Transverse colon (tissue), 4 donors: Measurements from ENCODE around the gene ARMS2. TPM values are rescaled to one million over a fixed set of nuclear protein-coding genes. Genes with fewer than 3 reads are reported as not detected.

Experiments used
- DNase-seq: peaks from one replicate; pipeline ENCODE4 v3.0.0-alpha.2; 2019
- H3K27ac ChIP-seq, 4 donors: fragments of 200-600 bp; sonication (generic); 2 replicates each; pipeline ENCODE4 v1.5.1; 2016 to 2018; ENCODE audit warnings: inconsistent platforms in 4 of 4
- H3K27me3 ChIP-seq: fragments of 200-600 bp; sonication (generic); 2 replicates; pipeline ENCODE4 v1.5.1; 2017; ENCODE audit warnings: inconsistent platforms
- H3K36me3 ChIP-seq, 4 donors: fragments of 200-600 bp; sonication (generic); 2 replicates each; pipeline ENCODE4 v1.5.1; 2017 to 2019; ENCODE audit warnings: inconsistent platforms in 4 of 4
- H3K4me1 ChIP-seq, 4 donors: fragments of 200-600 bp; sonication (generic); 2 replicates each; pipeline ENCODE4 v1.5.1; 2017 to 2020; ENCODE audit warnings: inconsistent platforms in 4 of 4
- H3K4me3 ChIP-seq, 4 donors: fragments of 200-600 bp; sonication (generic); 1 replicate in 1 of 4; 2 replicates in 3 of 4; pipeline versions ENCODE4 v1.5.1 to v1.6.1; 2017 to 2019; ENCODE audit warnings: inconsistent platforms in 4 of 4
- H3K9me3 ChIP-seq, 2 donors: fragments of 200-600 bp; sonication (generic); 2 replicates each; pipeline ENCODE4 v1.5.1; 2017 to 2019; ENCODE audit warnings: inconsistent platforms in 2 of 2
- EP300 ChIP-seq: sonication (generic); formaldehyde crosslinking; IDR thresholded peaks from one replicate; pipeline ENCODE4 v1.6.1; 2017; ENCODE audit warnings: antibody characterized with exemption, low read depth
- POLR2A ChIP-seq: fragments of 450-650 bp; IDR thresholded peaks from one replicate; pipeline ENCODE4 v1.6.1; 2016; ENCODE audit warnings: antibody characterized with exemption, mild to moderate bottlenecking, moderate library complexity
- POLR2AphosphoS5 ChIP-seq, 3 donors: sonication (generic); formaldehyde crosslinking; IDR thresholded peaks; one replicate each; pipeline ENCODE4 v1.6.1; 2016; ENCODE audit warnings: antibody characterized with exemption in 3 of 3
- WGBS, 2 donors: methylation state at CpG; one replicate each; pipeline ENCODE4 v1.1.5; 2018; ENCODE audit warnings: low coverage in 1 of 2; 5-methylcytosine and 5-hydroxymethylcytosine counted together
- in situ Hi-C, 4 donors: fragments of 200-750 bp; cut with MboI; loops; one replicate each; pipeline versions ENCODE4 v1.15.0 to v1.15.1; 2017; ENCODE audit warnings: low sequenced_read_pairs in 3 of 4, low pct_ligation_motif_present in 1 of 4, low pct_unique_long_range_greater_than_20kb in 1 of 4
- intact Hi-C: fragments of 100-400 bp; cut with DNase I; formaldehyde crosslinking; loops from one replicate; pipeline ENCODE4 v1.15.1; 2023; ENCODE audit warnings: low total_unique reads
- total RNA-seq, 4 donors: library from RNA; depleted of rRNA; stranded (reverse); fragments of >200 nt; gene quantifications; one replicate each; pipeline ENCODE4 v1.1.0, GENCODE V29; 2016
- TF ChIP-seq, protein P1 (sequence below), 5 experiments: fragments of 200-600 bp in 3 of 5; fragments of 450-650 bp in 2 of 5; sonication (generic) in 3 of 5; IDR thresholded peaks; 1 replicate in 2 of 5; 2 replicates in 3 of 5; pipeline ENCODE4 v1.5.1; 2016 to 2017; ENCODE audit warnings: antibody characterized with exemption in 5 of 5, inconsistent platforms in 3 of 5, mild to moderate bottlenecking in 2 of 5, moderate library complexity in 1 of 5

The ARMS2 gene
- total RNA-seq, 4 donors from 2014 or later: not detected

DNA sequence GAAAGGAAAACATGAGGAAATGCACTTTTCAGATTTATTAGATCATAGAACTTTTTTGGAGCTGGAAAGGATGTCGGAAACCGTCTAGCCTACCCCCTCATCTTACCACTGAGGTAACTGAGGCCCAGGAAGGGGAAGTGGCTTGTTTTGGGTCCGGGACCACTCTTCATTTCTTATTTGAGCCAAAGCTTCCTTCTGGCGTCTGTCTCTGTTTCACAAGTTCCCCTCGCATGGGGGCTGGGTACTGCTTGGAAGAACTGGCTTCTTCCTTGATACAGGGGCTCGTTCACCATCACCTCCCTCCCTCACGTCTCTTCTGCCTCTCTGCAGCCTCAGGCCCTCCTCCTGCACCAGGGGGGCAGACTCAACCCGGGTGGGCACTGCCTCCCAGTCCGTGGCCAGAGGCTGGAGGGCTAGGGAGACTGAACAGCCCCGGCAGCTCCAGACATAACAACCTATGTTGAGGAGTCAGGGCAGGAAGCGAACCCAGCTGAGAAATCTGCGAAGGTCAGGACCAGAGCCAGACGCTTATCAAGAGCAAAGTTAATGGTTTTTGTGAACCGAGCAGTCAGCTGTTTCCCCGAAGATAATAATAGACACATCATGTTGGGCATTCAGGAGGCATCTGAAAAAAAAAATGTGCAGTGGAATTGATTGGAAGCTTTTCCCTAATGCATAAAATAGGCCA, 19.8 kb downstream of the ARMS2 start:
- in situ Hi-C loops (no loop called here), intact Hi-C loops (no loop called here)
- Histone ChIP-seq H3K27ac (peak overlapping the region in 3 of 4 donors; percentile 70 to 84 (median 73)), H3K4me3 (no peak overlapping the region), H3K36me3 (no peaks in the 10 kb centered on the region), H3K9me3 (no peaks in the 10 kb centered on the region), H3K4me1 (peaks cover 18 to 37% (median 22%) of the 10 kb centered on the region in 4 donors), H3K27me3 (peaks cover 6% of the 10 kb centered on the region)
- 46 to 51% methylated on average over 7 to 15 of the region's 15 CpGs for WGBS, 2 donors
- TF ChIP-seq POLR2AphosphoS5 (IDR thresholded peaks at IDR 0.05): no peak
- TF ChIP-seq, protein P1, sequence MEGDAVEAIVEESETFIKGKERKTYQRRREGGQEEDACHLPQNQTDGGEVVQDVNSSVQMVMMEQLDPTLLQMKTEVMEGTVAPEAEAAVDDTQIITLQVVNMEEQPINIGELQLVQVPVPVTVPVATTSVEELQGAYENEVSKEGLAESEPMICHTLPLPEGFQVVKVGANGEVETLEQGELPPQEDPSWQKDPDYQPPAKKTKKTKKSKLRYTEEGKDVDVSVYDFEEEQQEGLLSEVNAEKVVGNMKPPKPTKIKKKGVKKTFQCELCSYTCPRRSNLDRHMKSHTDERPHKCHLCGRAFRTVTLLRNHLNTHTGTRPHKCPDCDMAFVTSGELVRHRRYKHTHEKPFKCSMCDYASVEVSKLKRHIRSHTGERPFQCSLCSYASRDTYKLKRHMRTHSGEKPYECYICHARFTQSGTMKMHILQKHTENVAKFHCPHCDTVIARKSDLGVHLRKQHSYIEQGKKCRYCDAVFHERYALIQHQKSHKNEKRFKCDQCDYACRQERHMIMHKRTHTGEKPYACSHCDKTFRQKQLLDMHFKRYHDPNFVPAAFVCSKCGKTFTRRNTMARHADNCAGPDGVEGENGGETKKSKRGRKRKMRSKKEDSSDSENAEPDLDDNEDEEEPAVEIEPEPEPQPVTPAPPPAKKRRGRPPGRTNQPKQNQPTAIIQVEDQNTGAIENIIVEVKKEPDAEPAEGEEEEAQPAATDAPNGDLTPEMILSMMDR (IDR thresholded peaks at IDR 0.05): no peak
- TF ChIP-seq EP300: no peak
- TF ChIP-seq POLR2A: no peak
- DNase-seq: no peak

DNA sequence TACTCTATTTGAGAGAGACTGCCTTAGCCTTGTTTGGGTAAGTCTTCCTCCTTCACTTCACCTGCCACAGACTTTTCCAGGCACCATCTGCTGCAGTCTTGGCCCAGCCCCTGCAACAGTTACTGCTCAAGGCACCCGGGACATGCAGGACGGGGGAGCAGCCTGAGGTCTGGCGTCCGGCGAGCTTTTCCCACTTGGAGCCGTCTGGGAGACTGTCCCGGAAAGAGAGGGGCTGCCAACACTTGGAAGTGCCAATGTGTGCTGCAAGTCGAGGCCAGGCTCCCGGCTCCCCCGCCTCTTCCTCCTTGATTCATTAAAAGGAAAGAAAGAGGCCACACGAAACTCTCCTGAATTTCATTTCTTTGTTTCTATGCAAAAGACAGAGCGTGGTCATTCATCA, 20.6 kb downstream of the ARMS2 start:
- TF ChIP-seq, protein P1 (IDR thresholded peaks at IDR 0.05): no peak
- TF ChIP-seq EP300 (no peak), POLR2AphosphoS5 (IDR thresholded peaks at IDR 0.05) (no peak), POLR2A (no peak)
- H3K9me3 ChIP-seq: no peaks in the 10 kb centered on the region
- H3K4me1 ChIP-seq: peaks cover 14 to 30% (median 22%) of the 10 kb centered on the region in 4 donors
- intact Hi-C loops (no loop called here), in situ Hi-C loops (no loop called here)
- no peak overlapping the region for H3K4me3 ChIP-seq
- peak overlapping the region; percentile 18 to 84 (median 72) for H3K27ac ChIP-seq
- DNase-seq: no peak
- no peaks in the 10 kb centered on the region for H3K36me3 ChIP-seq
- WGBS, 2 donors: 60 to 67% methylated on average over 5 to 12 of the region's 12 CpGs
- H3K27me3 ChIP-seq: peaks cover 6% of the 10 kb centered on the region

GRCh38 chr10:122475591-122476332, 21.3 kb downstream of the ARMS2 start:
- TF ChIP-seq POLR2AphosphoS5 (IDR thresholded peaks at IDR 0.05) (peak in 1 of 3 donors; percentile 10), EP300 (no peak)
- H3K4me1 ChIP-seq: peaks cover 14 to 30% (median 22%) of the 10 kb centered on the region in 4 donors
- no peak overlapping the region for H3K4me3 ChIP-seq
- no peaks in the 10 kb centered on the region for H3K9me3 ChIP-seq
- in situ Hi-C loops (no loop called here), intact Hi-C loops (no loop called here)
- WGBS, 2 donors: 60 to 75% methylated on average over 3 to 16 of the region's 16 CpGs
- no peak for DNase-seq
- H3K27ac ChIP-seq: peak overlapping the region in 3 of 4 donors; percentile 70 to 84 (median 73)
- peaks cover 6% of the 10 kb centered on the region for H3K27me3 ChIP-seq
- no peaks in the 10 kb centered on the region for H3K36me3 ChIP-seq

- TF ChIP-seq, protein P1 (IDR thresholded peaks at IDR 0.05): no peak
- no peak for TF ChIP-seq EP300
- TF ChIP-seq POLR2AphosphoS5 (IDR thresholded peaks at IDR 0.05): no peak
- TF ChIP-seq POLR2A: no peak
- WGBS, 2 donors: 81 to 89% methylated on average over 3 to 6 of the region's 6 CpGs
- in situ Hi-C loops (no loop called here), intact Hi-C loops (no loop called here)
- Histone ChIP-seq H3K4me1 (peaks cover 14 to 30% (median 22%) of the 10 kb centered on the region in 4 donors), H3K9me3 (no peaks in the 10 kb centered on the region), H3K27ac (peak overlapping the region in 3 of 4 donors; percentile 70 to 84 (median 73)), H3K36me3 (no peaks in the 10 kb centered on the region), H3K4me3 (no peak overlapping the region), H3K27me3 (peaks cover 6% of the 10 kb centered on the region)
- no peak for DNase-seq
Measured at GRCh38 chr10:122476333-122476695, 21.9 kb downstream of the ARMS2 start.
